GM21447 (cell line): Measurements from ENCODE around the gene PFKFB3.

ENCODE experiments used
- ATAC-seq: cut with Tn5 transposase; IDR thresholded peaks from one replicate; pipeline ENCODE4 v1.9.1; 2021; ENCODE audit not compliant: unreplicated experiment

The PFKFB3 gene

GRCh38 chr10:6219494-6219836 is 16.7 kb downstream of the PFKFB3 start:
- no peak for ATAC-seq

DNA sequence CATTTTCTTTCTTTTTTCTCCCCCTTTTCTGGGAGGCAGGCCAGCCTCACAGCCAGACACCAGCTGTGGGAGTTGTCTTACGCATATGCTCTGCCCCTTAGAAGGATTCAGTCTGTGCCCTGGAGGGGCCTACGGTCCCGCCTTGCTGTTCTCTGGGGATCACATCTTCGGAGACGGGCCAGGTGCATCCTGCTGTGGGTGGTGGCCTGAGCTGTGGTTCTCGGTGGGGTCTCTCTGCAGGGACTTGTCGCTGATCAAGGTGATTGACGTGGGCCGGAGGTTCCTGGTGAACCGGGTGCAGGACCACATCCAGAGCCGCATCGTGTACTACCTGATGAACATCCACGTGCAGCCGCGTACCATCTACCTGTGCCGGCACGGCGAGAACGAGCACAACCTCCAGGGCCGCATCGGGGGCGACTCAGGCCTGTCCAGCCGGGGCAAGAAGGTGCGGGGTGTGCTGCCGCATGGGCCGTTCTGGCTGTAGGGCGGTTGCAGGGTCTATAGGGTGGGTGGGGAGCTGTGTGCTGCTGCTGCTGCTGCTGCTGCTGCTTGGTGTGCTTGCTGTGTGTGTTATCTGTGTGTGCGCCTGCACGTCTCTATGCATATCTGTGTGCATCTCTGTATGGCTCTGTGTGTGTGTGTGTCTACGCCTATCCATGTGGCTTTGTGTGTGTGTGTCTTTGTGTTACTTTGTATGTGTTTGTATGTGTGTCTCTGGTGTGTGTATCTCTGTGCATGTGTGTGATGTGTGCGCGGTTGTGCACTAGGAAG is 17.9 kb downstream of the PFKFB3 start:
- ATAC-seq = no peak

DNA sequence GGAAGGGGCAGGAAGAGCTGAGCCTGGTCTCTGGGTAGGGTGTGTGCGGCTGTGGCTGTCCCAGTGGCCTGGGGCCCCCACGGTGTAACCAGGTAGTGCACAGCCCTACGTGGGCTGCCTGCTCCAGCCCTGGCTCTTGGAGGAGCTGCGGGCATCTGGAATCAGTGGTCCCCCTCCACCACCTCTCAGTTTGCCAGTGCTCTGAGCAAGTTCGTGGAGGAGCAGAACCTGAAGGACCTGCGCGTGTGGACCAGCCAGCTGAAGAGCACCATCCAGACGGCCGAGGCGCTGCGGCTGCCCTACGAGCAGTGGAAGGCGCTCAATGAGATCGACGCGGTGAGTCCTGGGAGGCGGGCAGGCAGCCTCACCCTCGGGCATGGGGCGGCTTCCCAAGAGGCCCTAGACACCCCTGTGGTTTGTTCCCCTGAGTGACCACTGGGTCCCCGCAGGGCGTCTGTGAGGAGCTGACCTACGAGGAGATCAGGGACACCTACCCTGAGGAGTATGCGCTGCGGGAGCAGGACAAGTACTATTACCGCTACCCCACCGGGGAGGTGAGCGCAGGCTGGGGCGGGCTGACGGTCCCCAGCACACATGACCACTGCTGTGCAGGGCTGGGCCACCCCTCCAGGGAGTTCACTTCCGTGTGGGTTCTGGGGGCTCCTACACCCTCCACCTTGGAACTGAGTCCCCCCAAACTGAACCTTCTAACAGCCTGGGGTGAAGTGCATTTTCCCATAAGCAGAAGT is 18.6 kb downstream of the PFKFB3 start:
- ATAC-seq = no peak

DNA sequence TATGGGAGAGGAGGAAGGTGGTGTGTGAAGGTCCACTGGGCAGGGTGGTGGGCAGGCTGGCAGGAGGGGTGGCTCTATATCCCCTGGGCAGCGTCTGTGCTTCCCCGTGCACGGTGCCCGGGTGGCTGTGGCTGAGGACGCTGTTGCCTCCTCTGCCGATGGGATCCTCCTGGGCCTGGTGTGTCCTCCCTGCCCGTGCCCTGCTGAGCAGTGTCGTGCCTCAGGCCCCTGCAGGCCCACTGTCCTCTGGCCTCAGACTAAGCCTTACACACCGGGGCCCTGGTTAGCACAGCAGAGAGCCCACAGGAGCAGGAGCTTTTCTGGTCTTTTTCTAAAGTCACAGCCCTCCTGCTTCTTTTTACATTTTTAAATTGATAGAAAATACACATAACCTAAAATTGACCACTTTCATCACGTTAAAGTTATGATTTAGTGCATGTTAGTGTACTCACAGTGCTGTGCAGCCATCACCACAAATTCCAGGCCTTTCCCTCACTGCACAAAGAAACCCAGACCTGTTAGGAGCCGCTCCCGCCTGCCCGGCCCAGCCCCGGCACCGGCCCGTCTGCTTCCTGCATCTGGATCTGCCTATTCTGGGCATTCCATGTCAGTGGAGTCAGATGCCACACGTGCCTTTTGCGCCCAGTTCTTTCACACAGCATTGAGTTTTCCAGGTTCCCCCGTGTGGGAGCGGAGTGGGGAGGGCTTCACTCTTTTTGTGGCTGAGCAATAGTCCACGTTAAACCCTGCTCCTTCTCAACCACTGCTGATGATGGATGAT is 19.4 kb downstream of the PFKFB3 start:
- ATAC-seq = no peak

DNA sequence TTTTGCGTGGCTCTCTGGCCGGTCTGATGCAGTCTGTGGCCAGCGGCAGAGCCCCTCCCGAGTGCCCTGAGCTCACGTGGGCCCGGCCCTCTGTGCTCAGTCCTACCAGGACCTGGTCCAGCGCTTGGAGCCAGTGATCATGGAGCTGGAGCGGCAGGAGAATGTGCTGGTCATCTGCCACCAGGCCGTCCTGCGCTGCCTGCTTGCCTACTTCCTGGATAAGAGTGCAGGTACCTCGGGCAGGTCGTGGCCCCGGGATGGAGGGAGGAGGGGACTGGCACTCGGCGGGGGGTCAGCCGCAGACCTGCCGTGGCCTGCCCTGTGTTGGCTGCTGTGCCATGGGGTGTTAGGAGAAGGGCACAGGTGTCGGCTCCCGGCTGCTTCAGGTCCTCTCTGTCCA is 20.0 kb downstream of the PFKFB3 start:
- no peak for ATAC-seq

DNA sequence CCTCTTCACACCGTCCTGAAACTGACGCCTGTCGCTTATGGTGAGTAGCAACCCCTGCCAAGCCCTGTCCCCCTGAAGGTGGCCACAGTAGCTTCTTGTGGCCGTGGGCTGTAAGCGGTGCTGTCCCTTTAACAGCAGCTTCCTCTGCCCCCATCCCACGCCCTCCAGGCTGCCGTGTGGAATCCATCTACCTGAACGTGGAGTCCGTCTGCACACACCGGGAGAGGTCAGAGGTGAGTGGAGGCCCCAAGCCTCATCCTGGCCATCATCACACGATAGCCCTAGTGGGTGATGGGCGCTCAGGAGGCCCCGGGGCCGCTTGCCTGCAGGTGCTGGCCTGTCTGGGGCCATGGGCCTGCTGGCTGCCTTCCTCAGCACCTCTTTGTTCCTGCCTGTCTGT is 21.2 kb downstream of the PFKFB3 start:
- ATAC-seq = no peak

GRCh38 chr10:6224781-6225180 is 22.0 kb downstream of the PFKFB3 start:
- ATAC-seq = no peak

GRCh38 chr10:6225263-6225814 is 22.6 kb downstream of the PFKFB3 start:
- ATAC-seq = no peak

GRCh38 chr10:6226216-6226615 is 23.5 kb downstream of the PFKFB3 start:
- no peak for ATAC-seq

DNA sequence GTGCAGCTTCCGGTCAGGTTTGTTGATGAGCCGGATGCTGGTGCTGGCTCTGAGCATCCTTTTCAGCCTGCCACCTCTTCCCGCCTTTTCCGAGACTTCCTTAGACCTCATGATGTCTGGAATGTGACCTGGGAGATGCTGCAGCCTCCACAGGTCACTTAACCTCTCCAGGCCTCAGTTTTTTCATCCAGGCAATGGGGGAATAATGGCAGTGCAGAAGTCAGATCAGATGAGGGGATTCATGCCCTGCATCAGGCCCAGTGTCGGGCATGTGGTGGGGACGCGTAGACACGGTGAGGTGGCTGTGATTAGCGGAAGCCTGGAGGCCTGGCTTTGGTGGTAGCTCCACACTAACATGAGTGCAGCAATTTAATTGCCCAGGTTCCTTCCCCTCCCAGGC is 24.6 kb downstream of the PFKFB3 start:
- ATAC-seq = no peak

GRCh38 chr10:6228010-6228511 is 25.3 kb downstream of the PFKFB3 start:
- no peak for ATAC-seq

- no peak for ATAC-seq
These were observed 25.9 kb downstream of the PFKFB3 start for GRCh38 chr10:6228647-6229046.

GRCh38 chr10:6229290-6229689 is 26.6 kb downstream of the PFKFB3 start:
- no peak for ATAC-seq

DNA sequence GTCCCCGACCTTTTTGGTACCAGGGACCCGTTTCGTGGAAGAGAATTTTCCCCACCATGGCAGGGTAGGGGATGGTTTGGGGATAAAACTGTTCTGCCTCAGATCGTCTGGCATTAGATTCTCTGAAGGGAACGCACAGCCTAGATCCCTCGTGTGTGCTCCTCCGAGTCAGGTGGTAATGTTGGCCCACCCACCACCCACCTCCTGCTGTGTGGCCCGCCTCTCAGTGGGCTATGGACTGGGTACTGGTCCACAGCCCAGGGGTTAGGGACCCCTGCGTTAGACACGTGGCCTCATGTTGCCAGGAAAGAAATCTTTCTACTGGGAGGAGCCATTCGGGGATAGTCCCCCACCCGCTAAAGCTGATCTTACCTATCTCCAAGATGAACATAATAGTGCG is 27.0 kb downstream of the PFKFB3 start:
- no peak for ATAC-seq

GRCh38 chr10:6230315-6230714 is 27.6 kb downstream of the PFKFB3 start:
- no peak for ATAC-seq

GRCh38 chr10:6231146-6231545 is 28.4 kb downstream of the PFKFB3 start:
- ATAC-seq = no peak

DNA sequence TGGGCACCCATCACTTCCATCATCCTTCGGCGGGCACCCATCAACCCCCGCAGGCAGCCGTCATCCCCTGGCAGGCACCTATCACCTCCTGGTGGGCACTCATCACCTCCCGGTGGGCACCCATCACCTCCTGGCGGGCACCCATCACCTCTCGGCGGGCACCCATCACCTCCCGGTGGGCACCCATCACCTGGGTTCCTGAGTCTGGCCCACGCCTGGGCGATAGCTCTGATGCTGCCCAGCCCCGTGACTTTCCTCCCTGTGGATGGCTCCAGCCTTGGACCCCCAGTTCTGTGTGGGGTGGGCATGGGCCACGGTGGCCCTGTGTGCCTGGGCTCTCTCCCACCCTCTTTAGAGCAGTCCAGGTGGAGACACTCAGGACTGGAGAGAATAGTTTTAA is 29.0 kb downstream of the PFKFB3 start:
- ATAC-seq = no peak

DNA sequence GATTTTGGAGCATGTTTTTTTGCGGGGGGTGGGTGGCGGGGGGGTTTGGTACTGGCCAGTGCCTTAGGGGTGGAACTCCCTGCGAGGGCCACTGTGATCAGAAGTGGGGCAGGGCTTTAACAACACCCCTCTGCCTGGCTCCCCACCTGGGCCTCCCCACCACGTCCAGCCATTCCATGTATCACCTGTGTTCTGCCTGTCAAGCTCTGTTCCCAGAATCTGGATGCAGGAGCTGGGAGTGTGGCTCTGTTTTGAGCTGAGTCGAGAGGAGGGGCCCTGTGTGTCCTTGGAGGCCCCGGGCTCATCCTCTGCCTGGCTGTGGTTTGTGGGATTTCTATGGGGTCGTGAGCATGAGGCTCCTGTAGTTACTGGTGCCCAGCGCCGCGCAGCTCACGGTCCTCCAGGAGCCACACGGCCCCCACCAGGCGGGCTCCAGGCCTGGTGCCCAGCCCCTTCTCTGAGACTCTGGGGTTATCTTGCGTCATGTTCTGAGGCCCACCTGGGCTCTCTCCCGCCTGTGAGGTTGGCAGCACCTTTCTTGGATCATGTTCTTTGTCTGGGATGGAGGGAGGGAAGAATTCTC is 29.6 kb downstream of the PFKFB3 start:
- no peak for ATAC-seq

DNA sequence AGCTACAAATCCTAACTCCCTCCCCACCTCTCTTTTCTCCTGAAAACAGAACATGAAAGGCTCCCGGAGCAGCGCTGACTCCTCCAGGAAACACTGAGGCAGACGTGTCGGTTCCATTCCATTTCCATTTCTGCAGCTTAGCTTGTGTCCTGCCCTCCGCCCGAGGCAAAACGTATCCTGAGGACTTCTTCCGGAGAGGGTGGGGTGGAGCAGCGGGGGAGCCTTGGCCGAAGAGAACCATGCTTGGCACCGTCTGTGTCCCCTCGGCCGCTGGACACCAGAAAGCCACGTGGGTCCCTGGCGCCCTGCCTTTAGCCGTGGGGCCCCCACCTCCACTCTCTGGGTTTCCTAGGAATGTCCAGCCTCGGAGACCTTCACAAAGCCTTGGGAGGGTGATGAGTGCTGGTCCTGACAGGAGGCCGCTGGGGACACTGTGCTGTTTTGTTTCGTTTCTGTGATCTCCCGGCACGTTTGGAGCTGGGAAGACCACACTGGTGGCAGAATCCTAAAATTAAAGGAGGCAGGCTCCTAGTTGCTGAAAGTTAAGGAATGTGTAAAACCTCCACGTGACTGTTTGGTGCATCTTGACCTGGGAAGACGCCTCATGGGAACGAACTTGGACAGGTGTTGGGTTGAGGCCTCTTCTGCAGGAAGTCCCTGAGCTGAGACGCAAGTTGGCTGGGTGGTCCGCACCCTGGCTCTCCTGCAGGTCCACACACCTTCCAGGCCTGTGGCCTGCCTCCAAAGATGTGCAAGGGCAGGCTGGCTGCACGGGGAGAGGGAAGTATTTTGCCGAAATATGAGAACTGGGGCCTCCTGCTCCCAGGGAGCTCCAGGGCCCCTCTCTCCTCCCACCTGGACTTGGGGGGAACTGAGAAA is 30.4 kb downstream of the PFKFB3 start:
- no peak for ATAC-seq

- no peak for ATAC-seq
These were observed 31.1 kb downstream of the PFKFB3 start for GRCh38 chr10:6233725-6234277.
